Activated CD4-positive, alpha-beta T cell treated with anti-CD3 and anti-CD28 coated beads for 1 hour (primary cell): Measurements from ENCODE around the gene PDGFC.
"Not testable (repeated sequence)": the region's sequence is repeated elsewhere in the genome, so short reads cannot be mapped to it uniquely, and the experiment has no call there.

Experiments
- DNase-seq: peaks from one replicate; pipeline ENCODE4 v3.0.0-alpha.2; 2020

PDGFC gene

GRCh38 chr4:156896527-156896926 is 75.1 kb downstream of the PDGFC start:
- no peak for DNase-seq

- DNase-seq, result no peak
These were observed 77.4 kb downstream of the PDGFC start for GRCh38 chr4:156894234-156894633.

GRCh38 chr4:156892805-156893204 is 78.8 kb downstream of the PDGFC start:
- DNase-seq, result no peak

GRCh38 chr4:156889616-156890594 is 81.7 kb downstream of the PDGFC start:
- no peak for DNase-seq

- no peak for DNase-seq
These were observed 82.8 kb downstream of the PDGFC start for GRCh38 chr4:156888762-156889161.

GRCh38 chr4:156886481-156886880 is 85.1 kb downstream of the PDGFC start:
- DNase-seq, result no peak

- no peak for DNase-seq
These were observed 86.2 kb downstream of the PDGFC start for GRCh38 chr4:156885374-156885773.

- DNase-seq, result no peak
These were observed 87.4 kb downstream of the PDGFC start for GRCh38 chr4:156884183-156884582.

GRCh38 chr4:156875704-156876103 is 95.9 kb downstream of the PDGFC start:
- DNase-seq, result no peak

GRCh38 chr4:156875055-156875454 is 96.5 kb downstream of the PDGFC start:
- no peak for DNase-seq

- no peak for DNase-seq
These were observed 97.8 kb downstream of the PDGFC start for GRCh38 chr4:156873799-156874198.

- no peak for DNase-seq
These were observed 100.7 kb downstream of the PDGFC start for GRCh38 chr4:156870861-156871260.

GRCh38 chr4:156870131-156870530 is 101.5 kb downstream of the PDGFC start:
- no peak for DNase-seq

GRCh38 chr4:156866088-156866487 is 105.5 kb downstream of the PDGFC start:
- DNase-seq, result not testable (repeated sequence)

- no peak for DNase-seq
These were observed 106.1 kb downstream of the PDGFC start for GRCh38 chr4:156865451-156865850.

- DNase-seq, result no peak
These were observed 113.5 kb downstream of the PDGFC start for GRCh38 chr4:156858071-156858470.

- no peak for DNase-seq
These were observed 132.8 kb downstream of the PDGFC start for GRCh38 chr4:156838761-156839160.

GRCh38 chr4:156837625-156838345 is 133.8 kb downstream of the PDGFC start:
- DNase-seq, result no peak

GRCh38 chr4:156832886-156833285 is 138.7 kb downstream of the PDGFC start:
- no peak for DNase-seq

- DNase-seq, result no peak
These were observed 141.2 kb downstream of the PDGFC start for GRCh38 chr4:156830351-156830750.

- no peak for DNase-seq
These were observed 142.3 kb downstream of the PDGFC start for GRCh38 chr4:156829201-156829873.

- no peak for DNase-seq
These were observed 144.1 kb downstream of the PDGFC start for GRCh38 chr4:156827519-156827918.

- no peak for DNase-seq
These were observed 146.5 kb downstream of the PDGFC start for GRCh38 chr4:156825074-156825473.
